Naive B cell (primary cell): Measurements from ENCODE around the gene ATG16L2. TPM values are rescaled to one million over a fixed set of nuclear protein-coding genes. Genes with fewer than 3 reads are reported as not detected.

Experiments
- ATAC-seq, 2 donors: fragments of 150-1000 bp; cut with Tn5 transposase; 2 replicates each; pipeline ENCODE4 v1.10.0; 2021; ENCODE audit warnings: low read depth in 2 of 2, mild to moderate bottlenecking in 2 of 2, moderate library complexity in 2 of 2
- DNase-seq: peaks from one replicate; pipeline ENCODE4 v3.0.0; 2022
- H3K27ac Mint-ChIP-seq, 6 donors: one replicate each; pipeline ENCODE4 v1.8.0; 2020 to 2022; ENCODE audit warnings: mild to moderate bottlenecking in 6 of 6, mixed read lengths in 6 of 6, moderate library complexity in 5 of 6, inconsistent platforms in 2 of 6
- H3K27me3 Mint-ChIP-seq, 3 donors: one replicate each; pipeline ENCODE4 v1.8.0; 2021 to 2022; ENCODE audit warnings: mixed read lengths in 3 of 3, mild to moderate bottlenecking in 1 of 3
- H3K36me3 Mint-ChIP-seq, 2 donors: one replicate each; pipeline ENCODE4 v1.8.0; 2020 to 2022; ENCODE audit warnings: mixed read lengths in 2 of 2, inconsistent platforms in 1 of 2, mild to moderate bottlenecking in 1 of 2
- H3K4me1 Mint-ChIP-seq, 3 donors: one replicate each; pipeline ENCODE4 v1.8.0; 2020 to 2022; ENCODE audit warnings: mixed read lengths in 3 of 3, inconsistent platforms in 1 of 3, mild to moderate bottlenecking in 1 of 3, moderate library complexity in 1 of 3
- H3K4me3 Mint-ChIP-seq, 8 donors: one replicate each; pipeline ENCODE4 v1.8.0; 2020 to 2022; ENCODE audit warnings: mild to moderate bottlenecking in 8 of 8, mixed read lengths in 8 of 8, moderate library complexity in 8 of 8, inconsistent platforms in 2 of 8
- H3K9me3 Mint-ChIP-seq, 7 donors: one replicate each; pipeline ENCODE4 v1.8.0; 2020 to 2022; ENCODE audit warnings: mixed read lengths in 7 of 7, mild to moderate bottlenecking in 5 of 7, inconsistent platforms in 2 of 7, moderate library complexity in 1 of 7
- polyA plus RNA-seq, 6 donors: library from polyadenylated mRNA; unstranded; fragments of 300-500 nt; fragmentation: Illumina TruSeq; gene quantifications; one replicate each; pipeline ENCODE4 v1.2.3, GENCODE V29; 2021; ENCODE audit warnings: low read depth in 6 of 6

ATG16L2 gene
- polyA plus RNA-seq, 6 donors from 2014 or later, result 19.1 to 35.5 (median 21.3) TPM

DNA sequence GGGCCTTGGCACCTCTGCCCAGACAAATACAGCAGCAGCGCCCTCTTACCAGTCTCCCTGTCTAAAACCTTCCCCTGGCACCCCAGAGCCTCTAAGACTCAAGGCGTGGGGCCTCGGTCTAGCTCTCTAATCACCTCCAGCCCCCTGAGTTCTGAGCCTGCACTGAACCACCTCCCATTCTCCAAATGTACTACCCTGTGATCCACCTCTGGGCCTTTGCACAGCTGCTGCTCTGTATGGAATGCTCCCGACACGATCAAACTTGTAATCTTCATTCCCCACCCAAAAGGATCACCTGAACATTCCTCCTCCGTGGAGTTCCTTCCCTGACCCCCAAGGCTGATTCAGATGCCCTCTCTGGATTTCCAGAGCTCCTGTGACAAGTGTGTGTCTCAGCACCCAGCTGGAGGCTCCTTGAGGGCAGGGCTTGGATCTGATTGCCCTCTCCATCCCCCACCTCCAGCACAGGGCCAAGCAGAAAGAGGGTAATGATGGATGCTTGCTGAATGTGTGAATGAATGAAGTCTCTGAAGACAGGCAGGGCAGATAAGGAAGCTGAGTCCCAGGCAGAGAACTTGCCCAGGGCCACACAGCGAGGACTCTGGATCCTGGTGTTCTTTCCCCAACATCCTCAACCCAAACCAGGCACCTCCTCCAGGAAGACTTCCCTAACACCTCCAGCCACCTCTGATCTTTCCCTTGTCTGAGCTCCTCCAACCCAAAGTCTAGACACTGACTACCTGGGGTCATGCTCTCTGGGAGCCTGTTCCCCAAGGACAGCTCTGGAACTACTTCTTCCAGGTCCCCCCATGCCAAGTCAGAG lies 38.7 kb upstream of the ATG16L2 start:
- no peaks in the 10 kb centered on the region for H3K9me3 Mint-ChIP-seq
- peaks cover 0 to 10% of the 10 kb centered on the region in 2 donors for H3K36me3 Mint-ChIP-seq
- peak overlapping the region in 2 of 6 donors; percentile 4 to 18 for H3K27ac Mint-ChIP-seq
- H3K27me3 Mint-ChIP-seq, result no peaks in the 10 kb centered on the region
- H3K4me3 Mint-ChIP-seq, result peak overlapping the region in 1 of 8 donors; percentile 73
- H3K4me1 Mint-ChIP-seq, result peaks cover 31 to 63% (median 48%) of the 10 kb centered on the region in 3 donors
- DNase-seq (no peak), ATAC-seq (no peak)

- H3K4me3 Mint-ChIP-seq, result no peak overlapping the region
- no peak for ATAC-seq
- H3K27me3 Mint-ChIP-seq, result no peaks in the 10 kb centered on the region
- no peaks in the 10 kb centered on the region for H3K9me3 Mint-ChIP-seq
- peak overlapping the region in 2 of 6 donors; percentile 4 to 77 for H3K27ac Mint-ChIP-seq
- H3K36me3 Mint-ChIP-seq, result peaks cover 0 to 10% of the 10 kb centered on the region in 2 donors
- DNase-seq, result no peak
- peaks cover 31 to 68% (median 54%) of the 10 kb centered on the region in 3 donors for H3K4me1 Mint-ChIP-seq
Observed at GRCh38 chr11:72776117-72776843, 37.9 kb upstream of the ATG16L2 start.

GRCh38 chr11:72776844-72777754 lies 37.1 kb upstream of the ATG16L2 start:
- peaks cover 33 to 72% (median 56%) of the 10 kb centered on the region in 3 donors for H3K4me1 Mint-ChIP-seq
- no peaks in the 10 kb centered on the region for H3K9me3 Mint-ChIP-seq
- no peaks in the 10 kb centered on the region for H3K27me3 Mint-ChIP-seq
- H3K27ac Mint-ChIP-seq, result peak overlapping the region in 1 of 6 donors; percentile 4
- no peak for ATAC-seq
- no peak overlapping the region for H3K4me3 Mint-ChIP-seq
- H3K36me3 Mint-ChIP-seq, result peaks cover 0 to 9% of the 10 kb centered on the region in 2 donors
- DNase-seq, result no peak

DNA sequence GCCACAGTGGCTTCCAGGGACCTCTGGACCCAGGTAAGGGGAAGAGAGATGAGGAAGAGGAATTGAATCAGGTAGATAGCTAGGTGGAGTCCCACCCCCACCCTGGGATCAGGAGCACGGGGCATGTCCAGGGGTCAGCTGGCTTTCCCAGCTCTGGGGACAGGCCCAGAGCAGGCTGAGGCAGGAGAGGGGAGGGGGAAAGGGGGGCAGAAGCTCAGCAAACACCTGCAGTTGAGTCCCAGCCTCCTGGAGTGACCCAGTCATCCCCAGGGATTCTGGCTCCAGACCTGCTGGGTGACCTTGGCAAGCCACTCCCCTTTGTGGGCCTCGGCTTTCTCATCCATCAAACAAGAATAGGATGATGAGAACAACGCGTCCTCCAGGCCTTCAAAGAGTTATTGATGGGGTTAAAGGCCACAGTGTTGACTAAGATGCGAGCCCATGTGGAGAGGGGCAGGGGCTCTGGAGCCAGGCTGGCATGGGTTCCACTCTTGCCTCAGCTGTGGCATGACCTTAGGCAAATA lies 36.4 kb upstream of the ATG16L2 start:
- peak overlapping the region in 1 of 8 donors; percentile 19 for H3K4me3 Mint-ChIP-seq
- no peak for ATAC-seq
- DNase-seq, result no peak
- no peaks in the 10 kb centered on the region for H3K27me3 Mint-ChIP-seq
- peaks cover 0 to 2% of the 10 kb centered on the region in 2 donors for H3K36me3 Mint-ChIP-seq
- peaks cover 33 to 76% (median 63%) of the 10 kb centered on the region in 3 donors for H3K4me1 Mint-ChIP-seq
- no peak overlapping the region for H3K27ac Mint-ChIP-seq
- H3K9me3 Mint-ChIP-seq, result no peaks in the 10 kb centered on the region

DNA sequence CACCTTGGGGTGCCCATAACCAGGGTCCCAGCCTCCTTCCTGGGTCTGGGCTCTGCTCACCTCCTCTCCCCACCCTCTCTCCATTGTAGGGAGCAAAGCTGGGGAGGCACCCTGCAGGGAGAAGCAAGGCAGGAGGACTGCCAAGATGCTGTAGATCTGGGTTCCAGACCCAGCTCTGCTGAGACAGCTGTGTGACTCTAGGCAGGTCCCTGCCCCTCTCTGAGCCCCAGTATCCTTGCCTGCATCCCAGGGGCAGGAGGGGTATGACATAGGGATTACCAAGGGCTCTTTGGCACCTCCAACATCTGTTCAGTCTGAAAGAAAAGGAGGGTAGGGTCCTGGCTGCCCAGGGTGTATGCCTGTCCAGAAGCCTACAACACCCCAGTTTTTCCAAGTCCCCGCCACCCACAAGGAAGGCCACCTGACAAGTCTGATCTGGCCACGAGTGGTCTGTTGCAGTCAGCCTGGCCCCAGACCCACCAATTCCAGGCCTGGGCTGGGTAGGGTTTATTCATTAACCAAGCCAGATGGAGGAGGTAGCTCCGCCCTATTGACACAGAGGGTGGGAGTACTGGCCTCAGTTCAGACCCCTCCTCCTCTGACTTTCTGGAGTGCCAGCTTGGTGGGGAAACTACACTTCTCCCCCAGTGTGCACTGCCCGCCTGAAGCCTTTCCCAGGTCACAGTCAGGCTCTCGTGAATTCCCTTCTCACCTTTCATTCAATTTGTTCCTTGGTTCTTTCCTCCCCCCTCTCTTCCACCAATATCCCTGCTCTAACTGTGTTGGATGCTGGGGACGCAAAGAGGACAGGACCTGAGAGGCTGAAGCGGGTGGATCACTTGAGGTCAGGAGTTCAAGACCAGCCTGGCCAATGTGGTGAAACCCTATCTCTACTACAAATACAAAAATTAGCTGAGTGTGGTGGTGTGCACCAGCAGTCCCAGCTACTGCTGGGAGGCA lies 35.4 kb upstream of the ATG16L2 start:
- Mint-ChIP-seq H3K9me3 (no peaks in the 10 kb centered on the region), H3K36me3 (no peaks in the 10 kb centered on the region), H3K27me3 (no peaks in the 10 kb centered on the region), H3K27ac (peak overlapping the region in 1 of 6 donors; percentile 6), H3K4me1 (peaks cover 31 to 79% (median 63%) of the 10 kb centered on the region in 3 donors), H3K4me3 (peak overlapping the region in 4 of 8 donors; percentile 57 to 91 (median 83))
- DNase-seq, result no peak
- ATAC-seq, result no peak

- Mint-ChIP-seq H3K27me3 (no peaks in the 10 kb centered on the region), H3K36me3 (no peaks in the 10 kb centered on the region), H3K9me3 (no peaks in the 10 kb centered on the region), H3K27ac (peak overlapping the region in 5 of 6 donors; percentile 6 to 94 (median 77)), H3K4me1 (peaks cover 28 to 78% (median 59%) of the 10 kb centered on the region in 3 donors), H3K4me3 (peak overlapping the region; percentile 23 to 91 (median 83))
- no peak for ATAC-seq
- DNase-seq, result no peak
Observed at GRCh38 chr11:72779495-72780128, 34.6 kb upstream of the ATG16L2 start.

DNA sequence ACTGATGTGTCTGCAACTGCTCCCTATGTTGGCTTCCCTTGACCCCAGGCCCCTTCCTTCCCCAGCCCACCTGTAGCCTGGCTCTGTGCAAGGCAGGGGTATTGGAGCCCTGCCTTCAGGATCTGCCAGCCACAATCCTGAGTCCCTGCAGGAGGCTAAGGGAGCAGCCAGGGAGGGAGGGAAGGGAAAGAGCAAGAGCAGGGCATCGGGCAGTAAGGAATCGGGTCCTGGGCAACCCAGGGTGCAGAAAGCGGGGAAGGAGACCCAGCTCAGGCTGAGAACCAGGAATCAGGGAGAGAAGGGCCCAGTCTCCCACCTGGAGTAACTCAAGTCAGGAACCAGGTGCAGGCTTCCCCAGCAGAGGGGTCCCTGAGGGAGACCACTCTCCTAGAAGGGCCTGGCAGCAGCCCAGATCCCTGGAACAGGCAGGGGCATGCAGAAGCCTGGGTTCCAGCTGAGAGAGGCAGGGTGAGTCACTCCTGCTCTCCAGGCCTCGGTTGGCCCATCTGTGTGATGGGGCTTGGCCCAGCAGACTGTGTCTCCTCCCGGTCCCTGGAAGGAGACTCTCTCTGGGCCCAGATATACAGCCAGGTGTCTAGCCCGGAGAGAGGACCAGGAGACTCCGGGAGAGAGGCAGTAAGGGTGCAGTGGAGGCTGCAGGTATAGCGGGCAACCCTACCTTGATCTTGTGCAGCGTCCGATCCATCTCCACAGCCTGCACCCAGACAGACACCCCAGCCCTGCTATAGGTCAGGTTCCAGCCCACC lies 33.7 kb upstream of the ATG16L2 start:
- Mint-ChIP-seq H3K4me1 (peaks cover 24 to 77% (median 51%) of the 10 kb centered on the region in 3 donors), H3K27ac (peak overlapping the region in 2 of 6 donors; percentile 31 to 57)

DNA sequence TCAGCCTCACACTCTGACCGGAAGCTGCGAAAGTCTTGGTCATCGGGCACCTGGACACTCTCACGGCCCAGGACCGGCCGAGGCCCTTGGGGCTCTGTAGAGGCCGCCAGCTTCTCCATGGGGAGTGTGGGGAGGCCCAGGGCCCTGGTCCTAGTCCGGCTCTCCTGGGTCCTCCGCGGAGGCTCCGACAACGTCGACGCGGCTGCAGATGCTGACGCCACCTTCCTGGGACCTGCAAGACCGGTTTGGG lies 33.2 kb upstream of the ATG16L2 start:
- no peak for ATAC-seq
- Mint-ChIP-seq H3K27ac (peak overlapping the region in 2 of 6 donors; percentile 31 to 57), H3K27me3 (no peaks in the 10 kb centered on the region), H3K4me3 (peak overlapping the region; percentile 49 to 91 (median 83)), H3K4me1 (peaks cover 24 to 73% (median 51%) of the 10 kb centered on the region in 3 donors), H3K36me3 (no peaks in the 10 kb centered on the region), H3K9me3 (no peaks in the 10 kb centered on the region)
- DNase-seq, result no peak

More for the DNA sequence above, 33.7 kb upstream of the ATG16L2 start:
- DNase-seq, result no peak
- Mint-ChIP-seq H3K9me3 (no peaks in the 10 kb centered on the region), H3K36me3 (no peaks in the 10 kb centered on the region), H3K4me3 (peak overlapping the region; percentile 49 to 91 (median 83)), H3K27me3 (no peaks in the 10 kb centered on the region)
- no peak for ATAC-seq

- Mint-ChIP-seq H3K27me3 (no peaks in the 10 kb centered on the region), H3K4me1 (peaks cover 24 to 68% (median 50%) of the 10 kb centered on the region in 3 donors), H3K9me3 (no peaks in the 10 kb centered on the region), H3K4me3 (peak overlapping the region; percentile 80 to 91 (median 85)), H3K36me3 (no peaks in the 10 kb centered on the region), H3K27ac (peak overlapping the region in 5 of 6 donors; percentile 72 to 97 (median 75))
- DNase-seq (peak; percentile 55), ATAC-seq (peak; percentile 82 to 84)
Observed at GRCh38 chr11:72781313-72782080, 32.7 kb upstream of the ATG16L2 start.

DNA sequence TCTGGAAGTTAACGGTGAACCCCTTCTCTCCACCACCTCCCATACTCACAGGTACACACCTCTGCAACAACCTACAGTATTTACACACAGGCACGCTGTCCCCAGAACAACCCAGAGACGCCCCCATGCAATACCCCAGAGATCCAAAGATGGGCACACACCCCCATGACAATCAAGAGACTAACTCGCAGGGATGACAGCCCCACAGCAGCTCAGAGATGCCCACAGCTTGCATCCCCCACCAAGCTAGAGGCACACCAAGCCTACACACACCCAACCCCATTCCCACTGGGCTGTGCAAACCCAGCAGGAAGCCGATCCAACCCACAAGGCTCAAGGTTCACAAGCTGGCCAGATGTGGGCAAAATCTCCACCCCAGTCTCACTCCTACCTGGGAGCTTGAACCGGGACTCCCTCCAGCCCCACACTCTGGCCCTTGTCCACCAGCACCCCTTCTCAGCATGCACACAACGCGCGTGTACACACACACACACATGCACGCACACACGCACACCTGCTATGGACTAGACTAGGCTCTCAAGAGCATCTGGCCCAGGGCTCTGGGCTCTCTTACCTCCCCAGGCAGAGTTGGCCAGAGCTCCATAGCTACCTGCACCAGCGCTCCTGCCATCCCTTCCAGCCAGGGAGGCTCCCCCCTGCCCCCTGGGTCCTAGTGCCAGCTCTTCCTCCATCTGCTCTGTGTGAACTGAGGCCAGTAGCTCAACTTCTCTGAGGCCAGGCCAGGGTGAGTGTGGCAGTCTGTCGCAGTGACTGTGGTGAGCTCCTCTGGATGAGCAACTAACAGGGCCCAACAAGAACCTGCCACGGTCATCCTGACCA lies 31.9 kb upstream of the ATG16L2 start:
- H3K4me1 Mint-ChIP-seq, result peaks cover 28 to 68% (median 52%) of the 10 kb centered on the region in 3 donors
- H3K4me3 Mint-ChIP-seq, result peak overlapping the region; percentile 70 to 90 (median 85)
- H3K27ac Mint-ChIP-seq, result peak overlapping the region; percentile 72 to 97 (median 82)
- ATAC-seq (peak; percentile 31 to 32), DNase-seq (no peak)
- H3K36me3 Mint-ChIP-seq, result no peaks in the 10 kb centered on the region
- H3K27me3 Mint-ChIP-seq, result no peaks in the 10 kb centered on the region
- H3K9me3 Mint-ChIP-seq, result no peaks in the 10 kb centered on the region
